Inflammatory macrophage treated with lipopolysaccharide for 4 hours (primary cell): ENCODE measurements around the gene POU2F3.

Source experiments
- DNase-seq: peaks from one replicate; pipeline ENCODE4 v3.0.0-alpha.2; 2020

POU2F3 gene

GRCh38 chr11:120239713-120240640 lies at the start of gene POU2F3:
Gene POU2F3 (plus strand): TSS chr11:120240140. CDS start chr11:120240344, 204 bp downstream.
- no peak for DNase-seq

DNA sequence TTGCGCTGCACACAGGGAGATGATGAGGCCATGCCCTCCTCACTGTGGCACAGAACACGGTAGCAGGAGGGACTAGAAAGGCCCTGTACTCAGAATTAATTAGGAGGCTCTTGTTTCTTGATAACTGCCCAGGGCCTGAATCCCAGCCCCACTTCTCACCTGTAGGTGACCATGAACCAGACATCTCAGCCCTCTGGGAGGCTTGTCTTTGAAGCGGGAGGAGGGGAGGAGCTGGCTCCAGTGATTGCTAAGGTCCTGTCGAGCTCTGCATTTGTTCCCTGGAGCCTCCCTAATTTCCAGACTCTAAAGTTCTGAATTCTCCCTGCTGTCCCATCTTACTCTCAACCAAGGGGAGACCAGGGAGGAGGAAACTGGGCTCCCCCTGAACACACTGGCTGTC lies 48.9 kb upstream of the POU2F3 start:
- no peak for DNase-seq

GRCh38 chr11:120192831-120193625 lies 46.9 kb upstream of the POU2F3 start:
- no peak for DNase-seq

DNA sequence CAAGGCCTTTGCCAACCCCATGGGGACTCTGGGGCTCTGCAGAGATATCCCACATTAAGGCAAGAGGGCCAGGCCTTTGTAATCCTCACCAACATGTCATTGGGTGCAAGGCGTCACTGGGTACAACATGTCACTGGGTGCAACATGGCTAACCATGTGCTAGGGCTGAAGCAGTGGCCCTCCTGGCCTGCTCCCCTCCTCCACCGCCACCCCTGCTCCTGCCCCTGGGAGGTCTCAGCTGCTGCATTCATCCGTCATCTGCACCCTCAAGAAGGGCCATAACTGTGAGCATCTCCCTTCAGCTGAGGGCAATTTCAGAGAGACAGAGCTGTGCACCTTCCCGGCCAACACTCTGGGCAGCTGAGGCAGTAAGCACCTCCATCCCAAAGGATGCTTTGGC lies 45.8 kb upstream of the POU2F3 start:
- DNase-seq, result no peak

GRCh38 chr11:120195601-120196320 lies 44.2 kb upstream of the POU2F3 start:
- DNase-seq, result no peak

- no peak for DNase-seq
Observed at GRCh38 chr11:120196826-120197225, 43.1 kb upstream of the POU2F3 start.

DNA sequence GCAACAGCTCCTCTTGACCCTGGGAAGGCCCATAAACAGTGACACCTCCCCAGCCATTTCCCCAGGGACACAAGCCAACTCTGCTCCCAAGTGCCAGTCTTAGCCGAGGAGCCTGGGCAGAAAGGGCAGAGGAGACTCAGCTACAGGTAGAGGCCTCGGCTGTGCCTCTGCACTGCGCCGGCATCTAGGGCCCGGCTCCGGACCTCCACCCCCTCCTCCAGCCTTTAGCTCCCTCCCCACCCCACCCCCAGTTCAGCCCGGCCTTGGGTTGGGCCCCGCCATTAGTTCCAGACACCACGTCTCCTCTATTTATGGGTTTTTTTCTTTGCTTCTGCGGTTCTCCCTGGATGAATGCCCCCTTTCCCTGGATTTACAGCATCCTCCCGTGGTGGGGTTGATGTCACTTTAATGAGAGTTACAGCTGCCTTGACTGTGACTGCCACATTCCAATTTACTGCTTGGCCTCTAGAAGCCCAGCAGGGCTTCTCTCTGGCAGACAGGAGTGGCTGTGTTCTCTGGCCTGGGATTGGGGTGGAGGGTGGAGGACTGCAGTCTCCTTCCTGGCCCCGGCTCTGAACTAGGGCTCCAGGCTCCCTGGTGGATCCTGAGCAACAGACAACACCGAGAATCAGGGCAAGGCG lies 42.6 kb upstream of the POU2F3 start:
- DNase-seq, result no peak

GRCh38 chr11:120197977-120198376 lies 42.0 kb upstream of the POU2F3 start:
- DNase-seq, result no peak

GRCh38 chr11:120198403-120198786 lies 41.5 kb upstream of the POU2F3 start:
- no peak for DNase-seq

DNA sequence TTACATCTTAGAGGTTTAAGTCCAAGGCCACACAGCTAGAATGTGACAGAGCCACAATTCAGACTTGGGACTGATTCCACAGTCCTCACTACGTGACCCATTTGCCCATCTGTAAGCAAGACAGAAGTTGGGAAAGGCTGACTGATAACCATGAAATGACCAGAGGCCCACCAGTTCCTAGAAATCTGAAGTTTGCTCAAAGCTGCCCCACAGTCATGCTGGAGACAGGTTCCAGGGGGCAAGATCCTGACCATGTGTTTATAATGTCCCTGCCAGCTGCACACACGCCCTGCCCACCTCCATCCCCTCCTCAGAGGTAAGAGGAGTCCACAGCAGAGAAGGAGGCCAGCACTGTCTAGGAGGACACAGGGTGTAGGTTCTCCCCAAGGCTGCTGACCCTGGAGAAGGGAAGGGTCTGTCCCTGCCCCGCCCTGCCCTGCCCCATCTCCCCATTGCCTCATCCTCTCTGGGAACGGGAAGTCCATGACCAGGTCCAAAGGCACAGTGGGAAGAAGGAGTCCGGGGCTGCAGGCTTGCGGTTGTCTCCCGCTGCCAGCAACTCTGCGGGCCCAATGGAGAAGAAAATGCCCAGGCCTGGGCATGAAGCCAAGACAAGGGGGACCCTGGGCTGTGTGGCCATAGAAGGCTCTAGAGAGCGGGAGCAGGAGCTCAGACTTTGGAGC lies 41.0 kb upstream of the POU2F3 start:
- DNase-seq, result no peak

DNA sequence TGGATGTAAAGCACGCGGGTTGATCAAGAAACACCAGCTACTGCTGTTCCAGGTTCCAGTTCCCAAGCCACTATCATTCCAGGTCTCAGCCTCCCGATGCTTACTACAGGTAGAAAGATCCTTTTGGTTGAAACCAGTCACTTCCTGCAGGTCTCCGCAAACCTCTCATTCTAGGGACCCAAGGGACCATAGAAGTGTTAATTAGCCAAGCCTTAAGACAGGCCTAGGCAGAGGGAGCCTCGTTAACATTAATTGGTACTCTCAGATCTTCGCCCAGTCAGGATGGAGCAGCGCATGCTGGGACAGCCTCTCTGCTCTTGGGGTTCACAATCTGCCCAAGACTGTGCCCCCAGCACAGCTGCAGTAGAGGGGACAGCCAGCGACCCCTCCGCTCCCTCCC lies 40.3 kb upstream of the POU2F3 start:
- no peak for DNase-seq

- DNase-seq, result no peak
Observed at GRCh38 chr11:120200677-120201076, 39.3 kb upstream of the POU2F3 start.

DNA sequence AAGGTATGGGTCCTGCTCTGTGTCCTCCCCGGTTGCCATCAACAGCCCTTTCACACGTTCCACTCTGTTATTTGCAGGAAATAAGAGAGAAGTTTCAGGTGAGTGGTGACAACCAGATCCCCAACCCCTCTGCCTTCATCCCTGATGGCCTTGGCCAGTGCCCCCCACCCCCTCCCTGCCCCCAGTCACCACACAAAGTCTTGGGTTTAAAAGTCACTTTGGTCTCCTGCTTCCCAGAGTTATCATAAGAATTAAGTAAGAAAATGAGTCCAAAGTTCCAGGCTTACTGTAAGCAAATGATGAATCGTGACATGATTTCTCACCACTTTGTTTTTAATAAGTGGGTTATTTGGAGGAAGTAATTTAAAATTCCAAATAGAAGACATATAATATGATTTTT lies 38.3 kb upstream of the POU2F3 start:
- DNase-seq, result no peak

DNA sequence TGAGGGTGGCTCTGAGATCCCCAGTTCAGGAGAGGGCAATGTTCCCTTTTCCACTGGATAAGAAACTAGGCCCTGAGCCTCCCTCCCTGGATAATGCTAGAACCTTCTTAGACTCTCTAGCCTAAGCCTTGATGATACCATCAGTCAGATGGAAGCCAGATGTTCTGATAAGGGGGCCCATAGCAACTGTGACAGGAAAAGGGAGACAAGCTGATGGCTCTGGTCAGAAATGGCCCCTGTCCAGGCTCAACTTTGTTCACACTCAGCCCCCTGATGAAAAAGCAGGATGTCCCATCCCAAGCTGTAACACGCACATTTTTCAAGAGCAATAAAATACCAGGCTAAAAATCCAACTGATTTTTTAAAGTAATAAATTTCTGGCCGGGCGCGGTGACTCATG lies 36.3 kb upstream of the POU2F3 start:
- DNase-seq, result no peak

- peak; percentile 86 for DNase-seq
Observed at GRCh38 chr11:120205596-120206161, 34.3 kb upstream of the POU2F3 start.

DNA sequence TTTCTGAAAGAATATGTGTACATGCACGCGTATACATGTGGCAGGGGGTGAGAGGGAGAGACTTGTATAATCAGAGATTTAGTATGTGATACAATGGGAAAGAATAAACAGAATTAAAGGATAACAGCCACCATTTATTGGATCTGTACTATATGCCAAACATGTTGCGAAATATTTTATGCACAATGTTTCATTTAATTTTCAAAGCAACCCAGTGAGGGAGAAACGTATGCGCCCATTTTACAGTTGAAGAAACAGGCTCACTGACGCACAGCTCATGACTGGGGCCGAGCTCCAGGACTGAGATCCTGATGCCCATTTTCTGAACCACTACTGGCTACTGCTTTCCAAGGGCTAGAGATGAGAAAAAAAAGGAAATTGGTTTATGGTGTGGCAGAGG lies 32.4 kb upstream of the POU2F3 start:
- no peak for DNase-seq

- peak; percentile 52 for DNase-seq
Observed at GRCh38 chr11:120208001-120208441, 31.9 kb upstream of the POU2F3 start.

GRCh38 chr11:120208777-120209176 lies 31.2 kb upstream of the POU2F3 start:
- DNase-seq, result peak; percentile 91

- peak; percentile 58 for DNase-seq
Observed at GRCh38 chr11:120209746-120210625, 30.0 kb upstream of the POU2F3 start.
